ENCODE results near the gene RMDN2.
A peak's percentile ranks its signal among the peaks of the same experiment; 100 is the strongest.

Gene RMDN2

DNA sequence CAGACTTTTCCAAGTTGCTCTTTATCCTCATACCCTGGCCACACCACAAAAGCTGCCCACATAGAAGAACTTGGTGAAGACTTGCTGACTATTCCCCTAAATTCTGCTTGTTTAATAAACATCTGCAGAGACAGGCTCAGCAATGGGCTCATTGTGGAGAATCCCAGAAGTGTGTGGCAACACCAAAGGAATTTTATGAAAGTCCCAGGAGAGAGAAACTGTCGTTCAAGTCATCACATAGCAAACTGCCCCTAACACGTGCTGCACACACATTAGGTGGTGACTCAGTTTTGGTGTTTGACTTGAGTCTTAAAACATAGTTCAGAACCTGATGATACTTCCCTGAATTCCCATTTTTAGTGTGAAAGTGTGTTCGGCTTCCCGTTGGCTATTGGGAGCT is 112.2 kb downstream of the RMDN2 start:
- TF ChIP-seq, protein P1, sequence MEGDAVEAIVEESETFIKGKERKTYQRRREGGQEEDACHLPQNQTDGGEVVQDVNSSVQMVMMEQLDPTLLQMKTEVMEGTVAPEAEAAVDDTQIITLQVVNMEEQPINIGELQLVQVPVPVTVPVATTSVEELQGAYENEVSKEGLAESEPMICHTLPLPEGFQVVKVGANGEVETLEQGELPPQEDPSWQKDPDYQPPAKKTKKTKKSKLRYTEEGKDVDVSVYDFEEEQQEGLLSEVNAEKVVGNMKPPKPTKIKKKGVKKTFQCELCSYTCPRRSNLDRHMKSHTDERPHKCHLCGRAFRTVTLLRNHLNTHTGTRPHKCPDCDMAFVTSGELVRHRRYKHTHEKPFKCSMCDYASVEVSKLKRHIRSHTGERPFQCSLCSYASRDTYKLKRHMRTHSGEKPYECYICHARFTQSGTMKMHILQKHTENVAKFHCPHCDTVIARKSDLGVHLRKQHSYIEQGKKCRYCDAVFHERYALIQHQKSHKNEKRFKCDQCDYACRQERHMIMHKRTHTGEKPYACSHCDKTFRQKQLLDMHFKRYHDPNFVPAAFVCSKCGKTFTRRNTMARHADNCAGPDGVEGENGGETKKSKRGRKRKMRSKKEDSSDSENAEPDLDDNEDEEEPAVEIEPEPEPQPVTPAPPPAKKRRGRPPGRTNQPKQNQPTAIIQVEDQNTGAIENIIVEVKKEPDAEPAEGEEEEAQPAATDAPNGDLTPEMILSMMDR (IDR thresholded peaks at IDR 0.05; ENCODE audit: low read depth, low read length), result no peak

DNA sequence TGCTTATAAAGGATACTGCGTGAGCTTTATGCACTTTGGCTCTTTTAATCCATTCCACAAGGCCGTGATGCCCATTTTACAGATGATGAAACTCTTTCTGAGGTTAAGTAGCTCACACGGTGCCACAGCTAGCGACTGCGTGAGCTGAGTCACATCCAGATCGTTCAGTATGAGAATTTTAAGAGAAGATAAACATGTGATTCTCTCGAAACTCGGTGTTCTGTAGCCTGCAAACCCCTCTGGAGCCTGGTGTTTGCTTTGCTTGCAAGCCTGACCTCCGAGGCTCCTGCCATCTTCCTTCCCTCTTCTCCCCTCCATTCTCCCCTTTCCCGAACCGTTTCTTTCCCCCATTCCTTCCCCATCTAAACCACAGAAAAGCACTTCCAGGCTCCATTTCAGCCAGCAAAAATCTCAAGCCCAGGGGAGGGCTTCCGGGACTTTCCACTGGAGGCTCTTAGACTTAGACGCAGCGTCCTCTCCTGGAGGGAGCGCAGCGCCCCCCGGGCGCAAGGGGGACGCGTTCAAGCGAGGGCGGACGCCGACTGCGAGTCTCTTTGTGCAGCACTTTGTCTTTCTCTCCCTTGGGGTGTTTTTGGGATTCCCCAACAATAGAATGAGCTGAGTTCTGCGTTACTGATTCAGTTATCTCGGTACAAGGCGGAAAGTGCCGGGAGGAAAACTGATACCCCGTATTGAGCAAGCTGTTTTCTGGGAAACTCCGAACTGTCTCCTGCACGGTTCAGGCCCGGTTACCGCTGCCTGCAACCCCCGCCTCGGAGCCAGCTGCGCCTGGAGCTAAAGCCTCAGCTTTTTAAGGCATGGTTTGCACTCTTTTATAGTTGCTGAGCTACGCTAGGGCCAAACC is 112.9 kb downstream of the RMDN2 start:
- TF ChIP-seq, protein P1 (IDR thresholded peaks at IDR 0.05; ENCODE audit: low read depth, low read length), result peak; percentile 66
- DNase-seq (ENCODE audit: extremely low read depth, low read depth), result peak; percentile 65

More for the DNA sequence above, 112.2 kb downstream of the RMDN2 start:
- DNase-seq (ENCODE audit: extremely low read depth, low read depth), result no peak

DNA sequence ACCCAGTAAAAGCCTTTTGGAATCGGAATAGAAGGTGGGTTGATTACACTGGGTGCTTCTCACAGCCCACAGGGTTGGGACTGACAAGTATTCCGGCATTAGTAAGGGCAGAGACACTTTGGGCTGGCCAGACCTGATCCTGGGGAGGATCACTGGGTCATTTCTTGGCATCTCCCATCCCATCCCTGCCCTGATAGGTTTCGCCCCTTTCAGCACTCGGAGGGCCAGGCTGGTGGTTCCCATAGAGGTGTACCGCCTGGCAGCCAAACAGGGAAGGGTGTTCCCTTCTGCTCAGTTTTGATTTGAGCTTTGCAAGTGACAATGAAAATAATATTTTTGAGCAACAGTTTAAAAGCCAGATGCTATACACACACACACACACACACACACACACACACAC is 113.6 kb downstream of the RMDN2 start:
- DNase-seq (ENCODE audit: extremely low read depth, low read depth), result no peak
- TF ChIP-seq, protein P1 (IDR thresholded peaks at IDR 0.05; ENCODE audit: low read depth, low read length), result no peak

GRCh38 chr2:38039121-38039910 is 114.2 kb downstream of the RMDN2 start:
- TF ChIP-seq, protein P1 (IDR thresholded peaks at IDR 0.05; ENCODE audit: low read depth, low read length), result no peak
- no peak for DNase-seq (ENCODE audit: extremely low read depth, low read depth)

DNA sequence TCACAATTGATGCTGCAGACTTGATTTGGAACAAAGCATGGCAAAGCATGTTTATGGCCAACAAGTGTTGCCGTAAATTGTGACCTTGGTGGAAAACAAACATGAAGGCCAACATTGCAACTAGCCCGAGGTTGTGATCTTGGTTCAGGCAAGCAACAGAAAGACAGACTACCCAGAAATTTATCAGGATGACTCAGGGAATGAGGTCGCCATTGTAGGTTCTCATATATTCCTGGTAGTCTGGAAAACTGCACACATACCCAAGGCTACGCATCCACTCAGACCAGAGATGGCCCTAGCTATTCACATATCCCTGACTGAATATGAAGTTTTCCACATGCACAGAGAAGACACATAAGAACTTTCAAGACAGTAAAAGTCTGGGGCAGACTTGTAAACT is 120.7 kb downstream of the RMDN2 start:
- no peak for DNase-seq (ENCODE audit: extremely low read depth, low read depth)
- TF ChIP-seq, protein P1 (IDR thresholded peaks at IDR 0.05; ENCODE audit: low read depth, low read length), result no peak

- DNase-seq (ENCODE audit: extremely low read depth, low read depth), result no peak
- TF ChIP-seq, protein P1 (IDR thresholded peaks at IDR 0.05; ENCODE audit: low read depth, low read length), result no peak
These were observed 131.1 kb downstream of the RMDN2 start for GRCh38 chr2:38056216-38056615.
